ENCODE results near the gene THSD1.

DNA sequence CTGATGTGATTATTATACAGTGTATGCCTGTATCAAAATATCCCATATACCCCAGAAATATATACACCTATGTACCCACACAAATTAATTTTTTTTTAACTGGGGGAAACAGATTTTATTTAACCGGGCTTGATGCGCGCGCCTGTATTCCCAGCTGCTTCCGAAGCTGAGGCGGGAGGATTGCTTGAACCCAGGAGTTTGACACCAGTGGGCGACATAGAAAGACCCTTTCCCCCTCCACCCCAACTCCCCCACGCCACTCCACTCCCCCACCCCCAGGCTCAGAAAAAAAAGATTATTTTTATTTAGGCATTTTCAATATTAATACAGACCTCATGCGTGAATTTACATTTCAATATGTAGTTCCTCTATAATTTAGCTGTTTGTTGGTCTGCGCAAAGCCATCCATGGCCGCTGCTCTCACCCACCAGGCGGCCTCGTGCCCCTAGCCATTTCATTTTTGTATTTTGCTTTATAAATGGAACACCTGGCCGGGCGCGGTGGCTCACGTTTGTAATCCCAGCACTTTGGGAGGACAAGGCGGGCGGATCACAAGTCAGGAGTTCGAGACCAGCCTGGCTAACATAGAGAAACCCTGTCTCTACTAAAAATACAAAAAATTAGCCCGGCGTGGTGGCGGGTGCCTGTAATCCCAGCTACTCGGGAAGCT is 45.3 kb upstream of the THSD1 start:
- TF ChIP-seq EZH2phosphoT487 (IDR thresholded peaks at IDR 0.05; ENCODE audit: insufficient read depth, low read depth) (no peak), EZH2 (IDR thresholded peaks at IDR 0.05; ENCODE audit: insufficient read depth, poor library complexity, severe bottlenecking) (no peak)

All from GM23248 (cell line).